B cell (primary cell): ENCODE data around the gene CSNK1G1.

Experiments
- CTCF ChIP-seq: fragments of 200-600 bp; IDR thresholded peaks from one replicate; pipeline ENCODE4 v1.8.0; 2022; ENCODE audit warnings: antibody characterized with exemption, mild to moderate bottlenecking
- EZH2 ChIP-seq: IDR thresholded peaks from 2 replicates; pipeline ENCODE4 v1.6.1; 2012; ENCODE audit warnings: borderline replicate concordance, low read depth, mild to moderate bottlenecking, moderate library complexity, low read length; ENCODE audit not compliant: insufficient read depth, poor library complexity, severe bottlenecking

GRCh38 chr15:64216196-64216595 is 139.8 kb downstream of the CSNK1G1 start:
- no peak for TF ChIP-seq CTCF
- TF ChIP-seq EZH2: no peak
